BLaER1 treated with 17β-estradiol and CSF1 and Interleukin-3, amounts not matched to agents 10 nM and 100 nM (cell line): ENCODE measurements around the gene CELF2.
"Not testable (repeated sequence)": the region's sequence is repeated elsewhere in the genome, so short reads cannot be mapped to it uniquely, and the experiment has no call there.

Experiments
- H3K27ac ChIP-seq, 11 experiments: shearing (Covaris generic); formaldehyde crosslinking; 2 replicates each; pipeline ENCODE4 v1.8.1; 2022
- H3K27me3 ChIP-seq, 11 experiments: shearing (Covaris generic); formaldehyde crosslinking; 2 replicates each; pipeline ENCODE4 v1.8.1; 2022
- H3K36me3 ChIP-seq, 11 experiments: shearing (Covaris generic); formaldehyde crosslinking; 2 replicates each; pipeline ENCODE4 v1.8.1; 2022
- H3K4me1 ChIP-seq, 10 experiments: shearing (Covaris generic); formaldehyde crosslinking; 2 replicates each; pipeline ENCODE4 v1.8.1; 2022
- H3K4me2 ChIP-seq, 11 experiments: shearing (Covaris generic); formaldehyde crosslinking; 2 replicates each; pipeline ENCODE4 v1.8.1; 2022
- H3K4me3 ChIP-seq, 10 experiments: shearing (Covaris generic); formaldehyde crosslinking; 2 replicates each; pipeline ENCODE4 v1.8.1; 2022
- H3K9ac ChIP-seq, 11 experiments: shearing (Covaris generic); formaldehyde crosslinking; 2 replicates each; pipeline ENCODE4 v1.8.1; 2022
- H3K9me3 ChIP-seq, 11 experiments: shearing (Covaris generic); formaldehyde crosslinking; replicated peaks in 1 of 11; 2 replicates each; pipeline ENCODE4 v1.8.1; 2022
- H4K20me1 ChIP-seq, 11 experiments: shearing (Covaris generic); formaldehyde crosslinking; 2 replicates each; pipeline ENCODE4 v1.8.1; 2022
- Cebpa-rat ChIP-seq, 11 experiments: shearing (Covaris generic); IDR thresholded peaks; 2 replicates each; pipeline ENCODE4 v1.8.1; 2022

Gene CELF2

GRCh38 chr10:10987111-10987510 lies 30.6 kb upstream of the CELF2 start:
- H3K4me1 ChIP-seq = 0 out of 20 replicates have a peak, but pooled peaks cover 0 to 6% (median 0%) of the 10 kb centered on the region in 10 experiments
- H3K4me2 ChIP-seq = no peak overlapping the region
- H3K27me3 ChIP-seq = no peaks in the 10 kb centered on the region

GRCh38 chr10:10989669-10990068 lies 28.0 kb upstream of the CELF2 start:
- H3K9ac ChIP-seq = no peak overlapping the region
- 0 out of 20 replicates have a peak, but pooled peaks cover 0 to 6% (median 0%) of the 10 kb centered on the region in 10 experiments for H3K4me1 ChIP-seq
- H3K4me3 ChIP-seq = no peak overlapping the region
- H3K36me3 ChIP-seq = no peaks in the 10 kb centered on the region
- no peak for TF ChIP-seq Cebpa-rat (IDR thresholded peaks at IDR 0.05)
- H3K27me3 ChIP-seq = no peaks in the 10 kb centered on the region
- no peak overlapping the region for H3K27ac ChIP-seq
- no peaks in the 10 kb centered on the region for H4K20me1 ChIP-seq
- H3K4me2 ChIP-seq = no peak overlapping the region
- peaks cover 0 to 5% (median 0%) of the 10 kb centered on the region in 11 experiments; a peak in 2 of 22 replicates for H3K9me3 ChIP-seq

More at GRCh38 chr10:10987111-10987510, 30.6 kb upstream of the CELF2 start:
- Histone ChIP-seq H3K9me3 (no peaks in the 10 kb centered on the region), H3K27ac (no peak overlapping the region), H3K36me3 (no peaks in the 10 kb centered on the region), H3K9ac (no peak overlapping the region), H4K20me1 (no peaks in the 10 kb centered on the region), H3K4me3 (no peak overlapping the region)
- no peak for TF ChIP-seq Cebpa-rat (IDR thresholded peaks at IDR 0.05)

GRCh38 chr10:10991144-10991543 lies 26.5 kb upstream of the CELF2 start:
- 0 out of 20 replicates have a peak, but pooled peaks cover 0 to 6% (median 0%) of the 10 kb centered on the region in 10 experiments for H3K4me1 ChIP-seq
- no peak overlapping the region for H3K9ac ChIP-seq
- H4K20me1 ChIP-seq = no peaks in the 10 kb centered on the region
- no peaks in the 10 kb centered on the region for H3K27me3 ChIP-seq
- peaks cover 0 to 5% (median 0%) of the 10 kb centered on the region in 11 experiments; a peak in 2 of 22 replicates for H3K9me3 ChIP-seq
- H3K4me2 ChIP-seq = no peak overlapping the region
- TF ChIP-seq Cebpa-rat (IDR thresholded peaks at IDR 0.05) = no peak
- no peaks in the 10 kb centered on the region for H3K36me3 ChIP-seq
- no peak overlapping the region for H3K4me3 ChIP-seq
- H3K27ac ChIP-seq = no peak overlapping the region

GRCh38 chr10:10992072-10992471 lies 25.6 kb upstream of the CELF2 start:
- no peak for TF ChIP-seq Cebpa-rat (IDR thresholded peaks at IDR 0.05)
- Histone ChIP-seq H4K20me1 (no peaks in the 10 kb centered on the region), H3K4me1 (peaks cover 0 to 6% (median 2%) of the 10 kb centered on the region in 10 experiments; a peak in 1 of 20 replicates), H3K27me3 (no peaks in the 10 kb centered on the region), H3K36me3 (no peaks in the 10 kb centered on the region), H3K4me3 (no peak overlapping the region), H3K9me3 (peaks cover 0 to 5% (median 0%) of the 10 kb centered on the region in 11 experiments; a peak in 2 of 22 replicates), H3K9ac (no peak overlapping the region), H3K4me2 (no peak overlapping the region), H3K27ac (no peak overlapping the region)

- Histone ChIP-seq H3K4me2 (no peak overlapping the region), H4K20me1 (no peaks in the 10 kb centered on the region), H3K4me1 (peaks cover 0 to 7% (median 2%) of the 10 kb centered on the region in 10 experiments; a peak in 1 of 20 replicates), H3K9ac (no peak overlapping the region), H3K36me3 (no peaks in the 10 kb centered on the region), H3K27me3 (no peaks in the 10 kb centered on the region), H3K27ac (no peak overlapping the region), H3K4me3 (no peak overlapping the region), H3K9me3 (peaks cover 0 to 9% (median 3%) of the 10 kb centered on the region in 11 experiments; a peak in 10 of 22 replicates)
- no peak for TF ChIP-seq Cebpa-rat (IDR thresholded peaks at IDR 0.05)
These were observed 24.5 kb upstream of the CELF2 start for GRCh38 chr10:10992961-10993714.

GRCh38 chr10:10993785-10994184 lies 23.9 kb upstream of the CELF2 start:
- Histone ChIP-seq H3K4me2 (no peak overlapping the region), H3K4me3 (no peak overlapping the region), H3K27ac (no peak overlapping the region), H3K36me3 (no peaks in the 10 kb centered on the region), H3K9ac (no peak overlapping the region), H4K20me1 (no peaks in the 10 kb centered on the region), H3K27me3 (no peaks in the 10 kb centered on the region), H3K9me3 (peaks cover 0 to 10% (median 3%) of the 10 kb centered on the region in 11 experiments; a peak in 10 of 22 replicates), H3K4me1 (peaks cover 0 to 7% (median 2%) of the 10 kb centered on the region in 10 experiments; a peak in 1 of 20 replicates)
- TF ChIP-seq Cebpa-rat (IDR thresholded peaks at IDR 0.05) = no peak

- no peak overlapping the region for H3K9ac ChIP-seq
These were observed 23.3 kb upstream of the CELF2 start for GRCh38 chr10:10994360-10994759.

GRCh38 chr10:10995120-10995519 lies 22.6 kb upstream of the CELF2 start:
- Histone ChIP-seq H3K9ac (no peak overlapping the region), H3K4me2 (no peak overlapping the region), H4K20me1 (no peaks in the 10 kb centered on the region), H3K4me1 (peaks cover 0 to 7% (median 2%) of the 10 kb centered on the region in 10 experiments; a peak in 1 of 20 replicates), H3K27ac (no peak overlapping the region), H3K9me3 (peaks cover 0 to 10% (median 3%) of the 10 kb centered on the region in 11 experiments; a peak in 10 of 22 replicates), H3K27me3 (no peaks in the 10 kb centered on the region), H3K4me3 (no peak overlapping the region), H3K36me3 (no peaks in the 10 kb centered on the region)
- no peak for TF ChIP-seq Cebpa-rat (IDR thresholded peaks at IDR 0.05)

More at GRCh38 chr10:10994360-10994759, 23.3 kb upstream of the CELF2 start:
- Histone ChIP-seq H4K20me1 (no peaks in the 10 kb centered on the region), H3K27ac (no peak overlapping the region), H3K4me3 (no peak overlapping the region), H3K9me3 (peaks cover 0 to 10% (median 3%) of the 10 kb centered on the region in 11 experiments; a peak in 10 of 22 replicates), H3K4me1 (peaks cover 0 to 7% (median 2%) of the 10 kb centered on the region in 10 experiments; a peak in 1 of 20 replicates), H3K36me3 (no peaks in the 10 kb centered on the region), H3K27me3 (no peaks in the 10 kb centered on the region), H3K4me2 (no peak overlapping the region)
- TF ChIP-seq Cebpa-rat (IDR thresholded peaks at IDR 0.05) = no peak

- Histone ChIP-seq H3K27me3 (no peaks in the 10 kb centered on the region), H3K9me3 (peaks cover 0 to 11% (median 4%) of the 10 kb centered on the region in 11 experiments; a peak in 11 of 22 replicates), H3K4me3 (no peak overlapping the region), H3K9ac (no peak overlapping the region), H3K4me1 (peaks cover 0 to 7% (median 0%) of the 10 kb centered on the region in 10 experiments; a peak in 1 of 20 replicates), H3K27ac (no peak overlapping the region), H3K36me3 (no peaks in the 10 kb centered on the region), H3K4me2 (no peak overlapping the region), H4K20me1 (no peaks in the 10 kb centered on the region)
- no peak for TF ChIP-seq Cebpa-rat (IDR thresholded peaks at IDR 0.05)
These were observed 20.6 kb upstream of the CELF2 start for GRCh38 chr10:10996966-10997620.

GRCh38 chr10:10999501-10999900 lies 18.2 kb upstream of the CELF2 start:
- not testable (repeated sequence) for H3K4me3 ChIP-seq, H3K4me2 ChIP-seq, H4K20me1 ChIP-seq, H3K4me1 ChIP-seq, H3K9ac ChIP-seq, H3K27ac ChIP-seq, H3K36me3 ChIP-seq, H3K27me3 ChIP-seq
- peaks cover 0 to 11% (median 6%) of the 10 kb centered on the region in 11 experiments; a peak in 11 of 22 replicates for H3K9me3 ChIP-seq
